ENCODE data around the gene GLP1R.

The GLP1R gene

GRCh38 chr6:39082310-39082709 lies 33.7 kb downstream of the GLP1R start:
- no peak for TF ChIP-seq CTCF (IDR thresholded peaks at IDR 0.05; ENCODE audit: control extremely low read depth, extremely low read depth, low read depth, missing control alignments)
- DNase-seq (ENCODE audit: extremely low spot score) = no peak
- ChIA-PET POLR2A (no interaction called here), CTCF (interaction anchor here (1.1 to 1.6 kb wide), 3 partner anchors 12 to 35 kb away, joined by 3 to 5 read pairs (median 4); no protein-coding TSS in a partner anchor)

- DNase-seq (ENCODE audit: extremely low spot score) = no peak
- no peak for TF ChIP-seq CTCF (IDR thresholded peaks at IDR 0.05; ENCODE audit: control extremely low read depth, extremely low read depth, low read depth, missing control alignments)
- CTCF ChIA-PET = interaction anchor here (1.1 to 1.3 kb wide), 2 partner anchors 8 to 19 kb away, joined by 3 to 4 read pairs; no protein-coding TSS in a partner anchor
- POLR2A ChIA-PET = no interaction called here
Observed at GRCh38 chr6:39083231-39083634, 34.7 kb downstream of the GLP1R start.

GRCh38 chr6:39084506-39084905 lies 35.9 kb downstream of the GLP1R start:
- no peak for DNase-seq (ENCODE audit: extremely low spot score)
- ChIA-PET CTCF (interaction anchor here (1.3 to 1.8 kb wide), 2 partner anchors 9 to 17 kb away, joined by 3 to 9 read pairs; no protein-coding TSS in a partner anchor), POLR2A (no interaction called here)
- no peak for TF ChIP-seq CTCF (IDR thresholded peaks at IDR 0.05; ENCODE audit: control extremely low read depth, extremely low read depth, low read depth, missing control alignments)

GRCh38 chr6:39085129-39085797 lies 36.7 kb downstream of the GLP1R start:
- ChIA-PET CTCF (interaction anchor here (1.2 to 1.8 kb wide), 2 partner anchors 9 to 16 kb away, joined by 3 to 9 read pairs; no protein-coding TSS in a partner anchor), POLR2A (no interaction called here)
- no peak for DNase-seq (ENCODE audit: extremely low spot score)
- TF ChIP-seq CTCF (IDR thresholded peaks at IDR 0.05; ENCODE audit: control extremely low read depth, extremely low read depth, low read depth, missing control alignments) = no peak

GRCh38 chr6:39086294-39086693 lies 37.7 kb downstream of the GLP1R start:
- peak; percentile 79 for DNase-seq (ENCODE audit: extremely low spot score)
- POLR2A ChIA-PET = no interaction called here
- CTCF ChIA-PET = interaction anchor here (1.2 to 3.7 kb wide), 3 partner anchors 17 to 313 kb away, joined by 3 to 19 read pairs (median 15); no protein-coding TSS in a partner anchor
- TF ChIP-seq CTCF (IDR thresholded peaks at IDR 0.05; ENCODE audit: control extremely low read depth, extremely low read depth, low read depth, missing control alignments) = no peak

GRCh38 chr6:39086711-39087110 lies 38.1 kb downstream of the GLP1R start:
- ChIA-PET POLR2A (no interaction called here), CTCF (interaction anchor here (1.2 to 3.7 kb wide), 3 partner anchors 16 to 313 kb away, joined by 3 to 19 read pairs (median 15); no protein-coding TSS in a partner anchor)
- no peak for DNase-seq (ENCODE audit: extremely low spot score)
- no peak for TF ChIP-seq CTCF (IDR thresholded peaks at IDR 0.05; ENCODE audit: control extremely low read depth, extremely low read depth, low read depth, missing control alignments)

Measured in GM10248 (cell line).